Measurements from ENCODE around the gene MTMR3.

DNA sequence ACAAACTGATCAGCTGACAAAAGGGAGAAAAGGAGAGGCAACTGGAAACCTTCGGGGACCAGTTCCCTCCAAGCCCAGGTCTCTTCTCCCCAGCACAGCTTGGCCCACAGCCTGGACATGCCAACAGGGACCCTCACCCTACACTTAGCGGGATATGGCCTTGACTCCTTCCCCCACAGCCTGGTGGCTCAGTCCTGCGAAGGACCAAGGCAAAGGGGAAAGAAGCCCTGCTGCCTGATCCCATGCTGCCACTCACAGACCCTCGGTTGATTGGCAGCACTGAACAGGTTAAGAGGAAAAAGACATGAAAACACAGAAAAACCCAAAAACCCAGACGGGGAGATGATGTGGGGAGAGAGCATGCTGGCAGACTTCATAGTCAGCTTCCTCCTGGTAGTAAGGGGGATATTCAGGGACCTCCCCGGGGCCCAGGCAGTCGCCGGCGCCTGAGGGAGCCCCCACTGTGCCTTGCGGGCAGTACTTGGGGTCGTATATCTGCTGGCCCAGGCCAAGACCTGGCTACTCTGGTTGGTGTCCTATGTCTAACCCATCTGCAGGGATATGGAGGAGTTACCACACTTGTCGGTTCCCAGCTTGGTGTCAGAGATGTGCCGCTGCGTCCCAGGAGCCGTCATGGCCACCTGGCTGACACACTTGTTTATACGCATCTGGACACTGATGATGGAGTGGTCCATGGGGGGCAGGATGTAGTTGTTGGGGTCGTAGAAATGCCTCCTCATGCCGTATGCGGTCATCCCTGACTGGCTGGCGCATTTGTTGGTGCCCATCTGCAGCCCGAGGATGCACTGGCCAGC, 163.1 kb downstream of the MTMR3 start:
- TF ChIP-seq EZH2phosphoT487 (IDR thresholded peaks at IDR 0.05; ENCODE audit: borderline replicate concordance, low read depth) (no peak), MXI1 (IDR thresholded peaks at IDR 0.05; ENCODE audit: low read depth, low read length) (no peak), SMC3 (IDR thresholded peaks at IDR 0.05; ENCODE audit: low read depth, low read length) (no peak)
